Posterior vena cava (tissue), 2 donors: ENCODE data around the gene CWH43. TPM values are rescaled to one million over a fixed set of nuclear protein-coding genes. Genes with fewer than 3 reads are reported as not detected.
"Not testable (repeated sequence)": the region's sequence is repeated elsewhere in the genome, so short reads cannot be mapped to it uniquely, and the experiment has no call there.

Source experiments
- DNase-seq: peaks from one replicate; pipeline ENCODE4 v3.0.0-alpha.2; 2020; ENCODE audit warnings: low spot score
- intact Hi-C, 2 donors: fragments of 100-400 bp; cut with DNase I; formaldehyde crosslinking; loops; one replicate each; pipeline versions ENCODE4 v1.14.1 to v1.14.2; 2022 to 2023
- long read RNA-seq, 2 donors: library from polyadenylated mRNA; unstranded; transcript quantifications; one replicate each; pipeline ENCODE4 v2.0.0, GENCODE V29; 2020 to 2021
- total RNA-seq, 2 donors: library from RNA; stranded (reverse); fragmentation: NEBNext Ultra II Directional; extraction: Animal tissue kit (Norgen Biotek cat#: 25700); gene quantifications; one replicate each; pipeline ENCODE4 v1.2.1, GENCODE V29; 2021
- donor health status: DM: yes; HTN: yes; CAD: no.
- donor health status: DM: yes; HTN: yes; CAD: no.

CWH43 gene
- not detected for total RNA-seq
- long read RNA-seq, donor 1: 0 reads
- long read RNA-seq, donor 2: 0 reads

- intact Hi-C loops: no loop called here
- DNase-seq: no peak
These were observed at the start of gene CWH43 for GRCh38 chr4:48985976-48986653. TSS of gene CWH43 (plus strand) at chr4:48986275. CDS start at chr4:48986430, 155 bp downstream.

DNA sequence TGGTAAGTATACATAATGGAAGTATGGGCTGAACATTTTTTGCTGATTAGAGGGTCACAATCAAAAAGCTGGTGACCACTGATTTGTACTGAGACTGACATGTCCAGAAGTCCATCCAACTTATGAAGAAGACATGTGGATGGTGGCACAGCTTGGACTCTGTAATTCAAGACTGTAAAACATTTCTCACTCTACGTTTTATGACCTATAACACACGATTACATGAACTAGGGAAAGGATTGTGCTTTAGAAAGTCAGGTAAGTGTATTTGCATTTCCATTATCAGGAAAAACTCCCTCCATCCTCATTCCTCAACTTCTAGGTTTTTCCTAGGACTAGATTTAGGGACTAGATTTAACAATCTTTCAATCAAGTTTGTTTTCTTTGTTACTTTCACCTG lies 49.0 kb upstream of the CWH43 start:
- no peak for DNase-seq
- intact Hi-C loops: no loop called here

GRCh38 chr4:48938831-48939230 lies 47.2 kb upstream of the CWH43 start:
- no peak for DNase-seq
- intact Hi-C loops: no loop called here

DNA sequence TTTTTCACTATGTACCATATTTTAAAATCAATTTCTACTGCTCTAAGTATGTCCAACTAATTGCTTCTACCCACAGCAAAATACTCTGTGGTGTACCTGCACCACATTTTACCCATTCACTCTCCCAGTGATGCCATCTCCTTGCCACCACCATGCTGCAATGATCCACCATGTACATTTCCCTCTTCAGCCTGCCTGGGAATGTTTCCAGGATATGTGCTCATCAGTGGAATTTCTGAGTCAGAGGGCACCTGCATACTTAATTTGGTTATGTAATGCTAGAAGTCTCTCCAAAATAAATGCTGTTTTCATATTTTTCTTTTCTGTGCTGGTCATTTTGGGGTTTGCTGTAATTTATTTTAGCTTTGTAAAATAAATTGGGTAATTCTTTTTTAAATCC lies 46.3 kb upstream of the CWH43 start:
- intact Hi-C loops: no loop called here
- no peak for DNase-seq

GRCh38 chr4:48943387-48943786 lies 42.7 kb upstream of the CWH43 start:
- intact Hi-C loops: no loop called here
- no peak for DNase-seq

GRCh38 chr4:48944252-48944651 lies 41.8 kb upstream of the CWH43 start:
- DNase-seq: no peak
- intact Hi-C loops: no loop called here

DNA sequence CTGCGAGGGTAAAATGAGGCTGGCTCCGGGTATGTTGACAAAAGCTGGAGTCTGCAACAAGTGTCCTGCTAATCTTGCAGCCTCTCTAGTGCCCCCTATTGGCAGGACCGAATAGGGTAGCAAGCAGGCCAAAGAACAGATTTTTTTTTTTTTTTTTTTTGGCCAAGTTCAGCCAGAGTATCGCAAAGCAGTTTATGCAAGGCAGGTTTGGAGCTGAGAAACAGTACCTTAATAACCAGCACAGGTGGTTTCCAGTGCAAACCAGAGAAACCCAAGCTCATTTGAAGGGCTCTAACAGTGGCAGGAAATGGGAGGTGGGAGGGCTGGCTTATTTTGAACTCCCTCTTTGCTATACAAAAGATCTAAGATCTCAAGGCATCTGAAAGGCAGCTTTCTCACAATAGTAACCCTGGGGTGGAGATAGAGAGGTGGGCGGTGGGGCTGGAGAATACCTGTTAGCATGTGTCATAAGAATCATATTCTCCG lies 41.3 kb upstream of the CWH43 start:
- DNase-seq: no peak
- intact Hi-C loops: no loop called here

- intact Hi-C loops: no loop called here
- DNase-seq: no peak
These were observed 40.1 kb upstream of the CWH43 start for GRCh38 chr4:48945981-48946380.

DNA sequence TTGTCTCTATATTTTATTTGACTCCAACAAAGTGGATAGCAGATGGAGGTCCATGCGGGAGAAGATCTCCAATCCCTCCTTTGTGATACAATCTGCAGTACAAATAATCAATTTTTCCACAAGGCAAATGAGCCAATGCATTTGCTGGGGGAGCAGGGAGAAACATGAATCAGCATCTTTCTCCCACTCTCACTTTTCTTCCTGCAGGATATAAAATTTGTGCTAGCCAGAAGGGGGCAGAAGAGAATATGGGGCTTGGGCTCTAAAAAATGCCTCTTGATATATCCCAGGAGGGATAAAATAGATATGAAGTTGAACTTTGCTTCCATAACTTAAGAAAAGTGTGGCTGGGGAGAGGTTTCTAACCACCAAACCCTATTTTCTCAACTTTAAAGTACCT lies 38.3 kb upstream of the CWH43 start:
- no peak for DNase-seq
- intact Hi-C loops: no loop called here

DNA sequence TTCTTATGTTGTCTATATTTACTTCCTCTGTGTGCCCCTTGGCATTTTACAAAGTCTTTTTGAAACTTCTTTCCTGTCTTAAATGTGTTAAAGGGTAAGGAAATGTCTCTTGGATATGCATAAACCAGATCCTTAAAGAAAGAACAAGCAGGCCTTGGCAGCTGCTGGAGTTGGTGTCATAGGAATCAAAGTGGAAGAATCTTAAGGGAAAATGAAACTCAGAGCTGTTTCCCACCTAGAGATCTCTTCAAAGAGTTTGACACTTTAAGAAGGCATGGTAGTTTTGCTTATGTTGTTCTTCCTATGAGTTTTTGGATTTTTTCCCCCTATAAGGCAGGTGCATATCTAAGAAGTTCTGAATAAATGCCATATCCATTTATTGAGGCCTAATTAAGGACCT lies 37.0 kb upstream of the CWH43 start:
- DNase-seq: no peak
- intact Hi-C loops: no loop called here

DNA sequence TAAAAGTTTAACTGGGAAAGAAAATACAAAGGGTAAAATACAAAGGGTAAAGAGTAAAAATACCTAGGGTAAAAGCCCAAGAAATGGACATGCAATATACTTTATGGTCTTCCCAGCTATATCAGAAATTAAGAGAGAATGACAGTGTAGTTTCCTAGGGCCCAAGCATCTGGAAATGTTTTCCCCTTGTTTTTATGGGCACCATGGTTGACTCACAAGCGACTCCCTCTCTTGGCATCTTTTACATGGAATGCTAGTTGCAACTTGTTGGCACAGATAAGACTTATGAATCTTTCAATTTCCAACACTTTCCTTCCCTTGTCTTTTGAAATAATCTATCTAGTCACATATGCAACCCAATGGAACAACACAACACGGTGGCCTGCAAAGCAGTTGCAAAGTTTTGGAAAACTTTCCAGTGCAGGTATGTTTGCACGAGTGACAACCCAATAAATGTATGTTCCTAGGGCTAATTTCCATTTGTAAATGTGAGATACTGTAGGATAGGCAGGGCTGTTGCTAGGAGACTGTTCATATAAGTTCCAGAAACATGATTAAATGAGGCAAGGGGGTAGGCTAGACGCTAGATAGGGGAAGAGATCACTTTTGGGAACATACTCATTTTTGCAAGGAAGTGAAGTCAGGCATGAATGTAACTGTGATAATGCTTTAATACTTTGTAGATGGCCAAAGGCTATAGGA lies 36.4 kb upstream of the CWH43 start:
- intact Hi-C loops: no loop called here
- DNase-seq: no peak

DNA sequence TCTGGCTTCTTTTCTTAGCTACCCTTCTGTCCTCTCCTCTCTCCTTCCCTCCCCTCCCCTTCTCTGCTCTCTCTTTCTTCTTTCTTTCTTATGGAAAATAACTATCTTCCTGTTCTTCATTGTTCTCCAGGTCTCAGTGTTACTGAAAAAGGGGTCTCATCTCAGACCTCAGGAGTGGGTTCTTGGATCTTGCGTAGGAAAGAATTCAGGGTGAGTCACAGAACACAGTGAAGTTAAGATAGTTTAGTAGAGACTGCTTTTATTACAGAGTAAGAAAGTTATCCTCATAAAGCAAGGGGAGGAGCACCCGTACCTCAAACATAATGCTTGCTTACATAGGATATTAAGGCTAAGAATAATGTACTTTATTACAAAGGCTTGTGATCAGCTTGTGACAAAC lies 31.8 kb upstream of the CWH43 start:
- no peak for DNase-seq
- intact Hi-C loops: no loop called here

DNA sequence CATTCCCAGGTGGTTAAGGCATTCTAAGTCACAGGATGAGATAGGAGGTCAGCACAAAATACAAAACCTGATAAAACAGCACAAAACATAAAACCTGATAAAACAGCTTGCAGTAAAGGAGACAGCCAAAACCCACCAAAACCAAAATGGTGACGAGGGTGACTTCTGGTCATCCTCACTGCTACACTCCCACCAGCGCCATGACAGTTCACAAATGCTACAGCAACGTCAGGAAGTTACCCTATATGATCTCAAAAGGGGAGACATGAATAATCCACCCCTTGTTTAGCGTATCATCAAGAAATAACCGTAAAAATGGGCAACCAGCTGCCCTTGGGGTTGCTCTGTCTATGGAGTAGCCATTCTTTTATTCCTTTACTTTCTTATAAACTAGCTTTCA lies 28.7 kb upstream of the CWH43 start:
- DNase-seq, intact Hi-C loops: not testable (repeated sequence)

- no peak for DNase-seq
- intact Hi-C loops: no loop called here
These were observed 27.5 kb upstream of the CWH43 start for GRCh38 chr4:48958582-48958981.

DNA sequence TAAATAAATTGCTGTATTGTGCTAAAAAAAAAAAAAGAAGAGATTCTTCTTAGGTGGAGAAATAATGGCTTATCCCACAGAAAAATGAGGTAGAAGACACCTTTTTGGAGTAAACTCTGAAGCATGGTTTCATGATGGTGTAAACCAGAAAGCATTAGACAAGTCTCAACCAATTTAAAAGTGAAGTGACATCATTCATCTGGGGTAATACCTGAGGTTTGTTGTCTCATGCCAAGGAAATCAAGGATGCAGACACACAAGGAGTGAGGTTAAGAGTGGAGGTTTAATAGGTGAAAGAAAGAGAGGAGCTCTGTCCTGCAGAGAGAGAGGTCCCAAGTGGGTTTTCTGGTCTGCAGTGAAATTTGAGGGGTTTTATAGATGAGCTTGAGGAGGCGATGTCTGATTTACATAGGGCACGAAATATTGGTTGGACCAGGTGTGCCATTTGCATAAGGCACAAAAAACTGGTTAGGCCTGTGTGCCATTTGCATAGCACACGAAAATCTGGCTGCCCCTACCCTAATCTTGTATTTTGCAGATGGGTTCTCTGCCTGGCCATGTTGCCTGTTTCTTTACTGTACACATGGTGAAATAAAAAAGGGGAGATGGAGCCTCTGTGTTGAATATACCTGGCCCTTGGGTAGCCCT lies 25.0 kb upstream of the CWH43 start:
- intact Hi-C loops: loop anchor here in 1 of 2 donors (5.0 kb wide), 1 partner anchor 384 kb away; no protein-coding TSS in a partner anchor
- no peak for DNase-seq

- no peak for DNase-seq
- intact Hi-C loops: loop anchor here in 1 of 2 donors (5.0 kb wide), 1 partner anchor 385 kb away; no protein-coding TSS in a partner anchor
These were observed 23.4 kb upstream of the CWH43 start for GRCh38 chr4:48962636-48963035.

- intact Hi-C loops: loop anchor here in 1 of 2 donors (5.0 kb wide), 1 partner anchor 386 kb away; no protein-coding TSS in a partner anchor
- no peak for DNase-seq
These were observed 22.9 kb upstream of the CWH43 start for GRCh38 chr4:48963042-48963679.

- intact Hi-C loops: loop anchor here in 1 of 2 donors (5.0 kb wide), 1 partner anchor 390 kb away; no protein-coding TSS in a partner anchor
- no peak for DNase-seq
These were observed 19.0 kb upstream of the CWH43 start for GRCh38 chr4:48967101-48967500.

- intact Hi-C loops: loop anchor here in 1 of 2 donors (5.0 kb wide), 1 partner anchor 390 kb away; no protein-coding TSS in a partner anchor
- DNase-seq: no peak
These were observed 18.4 kb upstream of the CWH43 start for GRCh38 chr4:48967631-48968030.
